Mesenchymal stem cell (in vitro differentiated cells and primary cell): ENCODE results near the gene ZC3H14.

Experiments used
- DNase-seq: peaks from one replicate; pipeline ENCODE4 v3.0.0-alpha.2; 2013
- H2AFZ ChIP-seq: one replicate; pipeline ENCODE4 v1.6.1; 2013; ENCODE audit warnings: low read depth, mild to moderate bottlenecking, control low read depth, inconsistent platforms, low read length, moderate library complexity
- H2AK5ac ChIP-seq: 2 replicates; pipeline ENCODE4 v1.6.1; 2013; ENCODE audit warnings: low read length, moderate library complexity, mild to moderate bottlenecking, inconsistent platforms; ENCODE audit not compliant: severe bottlenecking
- H2BK120ac ChIP-seq: one replicate; pipeline ENCODE4 v1.6.1; 2013; ENCODE audit warnings: low read depth, mild to moderate bottlenecking, inconsistent platforms, low read length, moderate library complexity
- H2BK12ac ChIP-seq, 2 experiments: one replicate each; pipeline ENCODE4 v1.6.1; 2013; ENCODE audit warnings: inconsistent platforms in 2 of 2, low read length in 2 of 2, mild to moderate bottlenecking in 2 of 2, moderate library complexity in 2 of 2, control low read depth in 1 of 2
- H2BK15ac ChIP-seq: one replicate; pipeline ENCODE4 v1.6.1; 2013; ENCODE audit warnings: mild to moderate bottlenecking, low read depth, inconsistent platforms; ENCODE audit not compliant: poor library complexity, severe bottlenecking
- H2BK5ac ChIP-seq: 2 replicates; pipeline ENCODE4 v1.6.1; 2013; ENCODE audit warnings: low read depth, mild to moderate bottlenecking, low read length, control low read depth, inconsistent platforms; ENCODE audit not compliant: poor library complexity, severe bottlenecking
- H3K14ac ChIP-seq, 2 experiments: one replicate each; pipeline ENCODE4 v1.6.1; 2013; ENCODE audit warnings: inconsistent platforms in 2 of 2, low read length in 2 of 2, control low read depth in 1 of 2, mild to moderate bottlenecking in 1 of 2, moderate library complexity in 1 of 2
- H3K18ac ChIP-seq, 2 experiments: one replicate each; pipeline ENCODE4 v1.6.1; 2013; ENCODE audit warnings: inconsistent platforms in 2 of 2, low read length in 2 of 2, control low read depth in 1 of 2, low read depth in 1 of 2, mild to moderate bottlenecking in 1 of 2
- H3K23ac ChIP-seq, 2 experiments: one replicate each; pipeline ENCODE4 v1.6.1; 2013; ENCODE audit warnings: inconsistent platforms in 2 of 2, low read length in 2 of 2, mild to moderate bottlenecking in 2 of 2, moderate library complexity in 2 of 2, control low read depth in 1 of 2
- H3K27ac ChIP-seq: 2 replicates; pipeline ENCODE4 v1.5.1; 2013; ENCODE audit warnings: mild to moderate bottlenecking, moderate library complexity, low read length, control low read depth, inconsistent platforms; ENCODE audit not compliant: poor library complexity, severe bottlenecking
- H3K27me3 ChIP-seq, 2 experiments: 2 replicates each; pipeline versions ENCODE4 v1.6.1 to v1.7.0; 2013; ENCODE audit warnings: low read length in 2 of 2, mild to moderate bottlenecking in 2 of 2, moderate library complexity in 2 of 2, control low read depth in 1 of 2, inconsistent platforms in 1 of 2; ENCODE audit not compliant: control insufficient read depth in 1 of 2, insufficient read depth in 1 of 2
- H3K36me3 ChIP-seq, 2 experiments: 2 replicates each; pipeline versions ENCODE4 v1.6.1 to v1.7.0; 2013; ENCODE audit warnings: low read length in 2 of 2, control low read depth in 1 of 2, inconsistent platforms in 1 of 2, low read depth in 1 of 2, mild to moderate bottlenecking in 1 of 2; ENCODE audit not compliant: insufficient read depth in 2 of 2, control insufficient read depth in 1 of 2
- H3K4ac ChIP-seq, 2 experiments: one replicate each; pipeline ENCODE4 v1.6.1; 2013; ENCODE audit warnings: inconsistent platforms in 2 of 2, low read length in 2 of 2, mild to moderate bottlenecking in 2 of 2, moderate library complexity in 2 of 2, control low read depth in 1 of 2, low read depth in 1 of 2
- H3K4me1 ChIP-seq: 2 replicates; pipeline ENCODE4 v1.6.1; 2013; ENCODE audit warnings: low read depth, low read length, control low read depth; ENCODE audit not compliant: control insufficient read depth, insufficient read depth
- H3K4me2 ChIP-seq: 2 replicates; pipeline ENCODE4 v1.6.1; 2013; ENCODE audit warnings: low read length, mild to moderate bottlenecking, inconsistent platforms; ENCODE audit not compliant: poor library complexity, severe bottlenecking
- H3K4me3 ChIP-seq, 2 experiments: 2 replicates each; pipeline versions ENCODE4 v1.5.1 to v1.7.0; 2013; ENCODE audit warnings: low read length in 2 of 2, mild to moderate bottlenecking in 2 of 2, control low read depth in 1 of 2, low read depth in 1 of 2; ENCODE audit not compliant: insufficient read depth in 1 of 2
- H3K79me1 ChIP-seq: replicated peaks from 2 replicates; pipeline ENCODE4 v1.6.1; 2013; ENCODE audit warnings: mild to moderate bottlenecking, control low read depth, low read length, inconsistent platforms; ENCODE audit not compliant: poor library complexity, severe bottlenecking
- H3K9ac ChIP-seq: 2 replicates; pipeline ENCODE4 v1.7.0; 2013; ENCODE audit warnings: mild to moderate bottlenecking, low read length, moderate library complexity
- H3K9me3 ChIP-seq: 2 replicates; pipeline ENCODE4 v1.7.0; 2013; ENCODE audit warnings: mild to moderate bottlenecking, low read length; ENCODE audit not compliant: control insufficient read depth
- H4K8ac ChIP-seq: one replicate; pipeline ENCODE4 v1.6.1; 2013; ENCODE audit warnings: inconsistent platforms, mild to moderate bottlenecking, low read length, moderate library complexity
- H4K91ac ChIP-seq: one replicate; pipeline ENCODE4 v1.6.1; 2013; ENCODE audit warnings: mild to moderate bottlenecking, low read length, inconsistent platforms
- WGBS: methylation state at CpG from one replicate; pipeline ENCODE4 v1.1.7; 2013; ENCODE audit warnings: mixed read lengths; 5-methylcytosine and 5-hydroxymethylcytosine counted together

The ZC3H14 gene

GRCh38 chr14:88604212-88604611 lies 41.4 kb downstream of the ZC3H14 start:
- no peak overlapping the region for H2AFZ ChIP-seq
- H3K36me3 ChIP-seq, result peaks cover 49 to 97% of the 10 kb centered on the region in 2 experiments
- H3K79me1 ChIP-seq, result peaks cover 39% of the 10 kb centered on the region
- H2BK15ac ChIP-seq, result no peak overlapping the region
- no peaks in the 10 kb centered on the region for H3K27me3 ChIP-seq
- no peak overlapping the region for H2BK12ac ChIP-seq
- H2BK5ac ChIP-seq, result no peak overlapping the region
- H3K4me3 ChIP-seq, result no peak overlapping the region
- no peaks in the 10 kb centered on the region for H3K9me3 ChIP-seq
- no peak overlapping the region for H3K14ac ChIP-seq
- no peak overlapping the region for H2BK120ac ChIP-seq
- no peak overlapping the region for H3K23ac ChIP-seq
- no peak overlapping the region for H3K4me2 ChIP-seq
- H3K9ac ChIP-seq, result no peak overlapping the region
- no peak overlapping the region for H3K27ac ChIP-seq
- no peak overlapping the region for H3K18ac ChIP-seq
- no peak overlapping the region for H4K91ac ChIP-seq
- H3K4me1 ChIP-seq, result no peaks in the 10 kb centered on the region
- no peak overlapping the region for H4K8ac ChIP-seq
- H2AK5ac ChIP-seq, result no peak overlapping the region
- no peak overlapping the region for H3K4ac ChIP-seq
- DNase-seq, result no peak

- no peak overlapping the region for H3K4me2 ChIP-seq
- H3K27ac ChIP-seq, result no peak overlapping the region
- no peak overlapping the region for H3K9ac ChIP-seq
- H2BK5ac ChIP-seq, result no peak overlapping the region
- DNase-seq, result peak; percentile 6
- no peak overlapping the region for H4K8ac ChIP-seq
- H3K27me3 ChIP-seq, result no peaks in the 10 kb centered on the region
- H3K4me3 ChIP-seq, result no peak overlapping the region
- H3K4ac ChIP-seq, result no peak overlapping the region
- 80% methylated on average over 1 of the region's 2 CpGs for WGBS
- peaks cover 31% of the 10 kb centered on the region for H3K79me1 ChIP-seq
- no peak overlapping the region for H2BK120ac ChIP-seq
- H2AK5ac ChIP-seq, result no peak overlapping the region
- no peak overlapping the region for H3K23ac ChIP-seq
- no peak overlapping the region for H2BK12ac ChIP-seq
- H3K36me3 ChIP-seq, result peaks cover 36 to 98% of the 10 kb centered on the region in 2 experiments
- no peak overlapping the region for H3K18ac ChIP-seq
- H3K4me1 ChIP-seq, result no peaks in the 10 kb centered on the region
- H2BK15ac ChIP-seq, result no peak overlapping the region
- no peaks in the 10 kb centered on the region for H3K9me3 ChIP-seq
- H3K14ac ChIP-seq, result no peak overlapping the region
- H2AFZ ChIP-seq, result no peak overlapping the region
- no peak overlapping the region for H4K91ac ChIP-seq
These were observed 42.8 kb downstream of the ZC3H14 start for GRCh38 chr14:88605594-88605993.

- H2AFZ ChIP-seq, result no peak overlapping the region
These were observed 45.0 kb downstream of the ZC3H14 start for GRCh38 chr14:88607829-88608228.

DNA sequence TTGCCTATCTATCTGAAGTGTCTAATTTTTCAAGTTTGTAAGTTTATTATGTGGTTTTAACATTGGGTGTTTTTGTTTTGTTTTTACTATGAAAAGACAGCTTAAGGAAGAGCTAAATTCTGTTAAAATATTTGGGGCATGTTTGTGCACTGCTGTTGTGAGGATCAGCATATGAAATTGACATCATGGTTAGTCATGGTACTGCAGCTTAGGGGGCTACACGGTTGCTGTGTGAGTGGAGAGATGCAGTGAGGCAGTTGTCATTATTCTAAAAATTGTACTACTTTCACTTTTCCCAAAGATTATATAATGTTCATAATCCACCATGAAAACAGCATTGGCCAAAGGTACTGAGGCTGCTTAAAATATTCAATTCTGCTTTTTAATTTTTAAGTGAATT lies 49.0 kb downstream of the ZC3H14 start:
- peak overlapping the region; percentile 19 for H3K9ac ChIP-seq
- no peak overlapping the region for H2BK5ac ChIP-seq
- peaks cover 18 to 89% of the 10 kb centered on the region in 2 experiments for H3K36me3 ChIP-seq
- no peak overlapping the region for H3K14ac ChIP-seq
- H2BK120ac ChIP-seq, result no peak overlapping the region
- no peak overlapping the region for H2BK15ac ChIP-seq
- no peak overlapping the region for H2AFZ ChIP-seq
- no peak overlapping the region for H2BK12ac ChIP-seq
- no peak overlapping the region for H4K91ac ChIP-seq
- no peaks in the 10 kb centered on the region for H3K4me1 ChIP-seq
- H2AK5ac ChIP-seq, result no peak overlapping the region
- no CpG with 5 or more reads among the region's 1 CpG for WGBS
- H3K4me2 ChIP-seq, result no peak overlapping the region
- no peak overlapping the region for H3K23ac ChIP-seq
- no peak overlapping the region for H3K4me3 ChIP-seq
- H3K18ac ChIP-seq, result no peak overlapping the region
- H3K27me3 ChIP-seq, result no peaks in the 10 kb centered on the region
- H3K4ac ChIP-seq, result no peak overlapping the region
- DNase-seq, result no peak
- no peak overlapping the region for H4K8ac ChIP-seq
- peaks cover 16% of the 10 kb centered on the region for H3K79me1 ChIP-seq
- no peak overlapping the region for H3K27ac ChIP-seq
- H3K9me3 ChIP-seq, result no peaks in the 10 kb centered on the region

More at GRCh38 chr14:88607829-88608228, 45.0 kb downstream of the ZC3H14 start:
- Histone ChIP-seq H3K4me2 (no peak overlapping the region), H2BK5ac (no peak overlapping the region), H2BK15ac (no peak overlapping the region), H3K4ac (no peak overlapping the region), H4K91ac (no peak overlapping the region), H3K18ac (no peak overlapping the region), H3K4me3 (no peak overlapping the region), H3K79me1 (peaks cover 26% of the 10 kb centered on the region), H2AK5ac (no peak overlapping the region), H3K4me1 (no peaks in the 10 kb centered on the region), H3K27me3 (no peaks in the 10 kb centered on the region), H3K27ac (no peak overlapping the region), H4K8ac (no peak overlapping the region), H3K9me3 (no peaks in the 10 kb centered on the region), H3K9ac (no peak overlapping the region), H3K36me3 (peaks cover 31 to 98% of the 10 kb centered on the region in 2 experiments), H2BK120ac (no peak overlapping the region), H3K23ac (no peak overlapping the region), H3K14ac (no peak overlapping the region), H2BK12ac (no peak overlapping the region)
- DNase-seq, result no peak
